GM18499 (cell line): Measurements from ENCODE around the gene SPAG6.

Source experiments
- ATAC-seq: cut with Tn5 transposase; IDR thresholded peaks from one replicate; pipeline ENCODE4 v1.9.1; 2021; ENCODE audit warnings: moderate number of reproducible peaks; ENCODE audit not compliant: insufficient read depth, unreplicated experiment

SPAG6 gene

GRCh38 chr10:22321924-22322640 lies 23.2 kb upstream of the SPAG6 start:
- ATAC-seq = no peak

- no peak for ATAC-seq
Observed at GRCh38 chr10:22322641-22323160, 22.6 kb upstream of the SPAG6 start.

GRCh38 chr10:22323538-22324305 lies 21.6 kb upstream of the SPAG6 start:
- no peak for ATAC-seq

GRCh38 chr10:22324413-22324812 lies 20.9 kb upstream of the SPAG6 start:
- no peak for ATAC-seq

- ATAC-seq = no peak
Observed at GRCh38 chr10:22324893-22325271, 20.4 kb upstream of the SPAG6 start.

GRCh38 chr10:22325272-22326144 lies 19.8 kb upstream of the SPAG6 start:
- no peak for ATAC-seq

GRCh38 chr10:22326145-22326702 lies 19.1 kb upstream of the SPAG6 start:
- no peak for ATAC-seq

- no peak for ATAC-seq
Observed at GRCh38 chr10:22329150-22329549, 16.1 kb upstream of the SPAG6 start.

GRCh38 chr10:22332116-22332692 lies 13.1 kb upstream of the SPAG6 start:
- no peak for ATAC-seq

GRCh38 chr10:22333167-22333974 lies 11.9 kb upstream of the SPAG6 start:
- ATAC-seq = no peak

GRCh38 chr10:22333975-22334282 lies 11.4 kb upstream of the SPAG6 start:
- ATAC-seq = no peak

GRCh38 chr10:22334414-22335172 lies 10.7 kb upstream of the SPAG6 start:
- no peak for ATAC-seq

GRCh38 chr10:22335173-22335933 lies 9.9 kb upstream of the SPAG6 start:
- ATAC-seq = no peak

- ATAC-seq = no peak
Observed at GRCh38 chr10:22338185-22338900, 7.0 kb upstream of the SPAG6 start.

GRCh38 chr10:22338931-22339330 lies 6.4 kb upstream of the SPAG6 start:
- no peak for ATAC-seq

- no peak for ATAC-seq
Observed at GRCh38 chr10:22339761-22340328, 5.5 kb upstream of the SPAG6 start.
